Right lung (tissue), 5 donors: Measurements from ENCODE around the gene POU2F1. TPM values are rescaled to one million over a fixed set of nuclear protein-coding genes. Genes with fewer than 3 reads are reported as not detected.
"Not testable (repeated sequence)": the region's sequence is repeated elsewhere in the genome, so short reads cannot be mapped to it uniquely, and the experiment has no call there.

Experiments used
- DNase-seq, 2 donors: peaks; one replicate each; pipeline ENCODE4 v3.0.0-alpha.2; 2013
- polyA plus RNA-seq, 5 donors: library from polyadenylated mRNA; unstranded; fragments of 120-200 nt; gene quantifications; one replicate each; pipeline versions ENCODE4 v1.2.1 to v1.2.3, GENCODE V29; 2013; ENCODE audit warnings: inconsistent platforms in 1 of 5, low replicate concordance in 1 of 5; ENCODE audit not compliant: insufficient read length in 5 of 5, insufficient read depth in 1 of 5

Gene POU2F1
- polyA plus RNA-seq, 5 donors: 8.6 to 15.8 (median 13.6) TPM

GRCh38 chr1:167230437-167230836 is 9.8 kb downstream of the POU2F1 start:
- no peak for DNase-seq

GRCh38 chr1:167231873-167232450 is 11.3 kb downstream of the POU2F1 start:
- DNase-seq: no peak

- DNase-seq: no peak
Observed at GRCh38 chr1:167232801-167233200, 12.1 kb downstream of the POU2F1 start.

GRCh38 chr1:167233373-167233772 is 12.7 kb downstream of the POU2F1 start:
- no peak for DNase-seq

GRCh38 chr1:167237000-167237399 is 16.3 kb downstream of the POU2F1 start:
- no peak for DNase-seq

- DNase-seq: no peak
Observed at GRCh38 chr1:167238713-167239112, 18.0 kb downstream of the POU2F1 start.

GRCh38 chr1:167239257-167239656 is 18.6 kb downstream of the POU2F1 start:
- no peak for DNase-seq

- no peak for DNase-seq
Observed at GRCh38 chr1:167244244-167244643, 23.6 kb downstream of the POU2F1 start.

GRCh38 chr1:167245168-167245567 is 24.5 kb downstream of the POU2F1 start:
- DNase-seq: not testable (repeated sequence)

GRCh38 chr1:167246971-167247370 is 26.3 kb downstream of the POU2F1 start:
- no peak for DNase-seq

- DNase-seq: no peak
Observed at GRCh38 chr1:167247754-167248153, 27.1 kb downstream of the POU2F1 start.

GRCh38 chr1:167248707-167249642 is 28.3 kb downstream of the POU2F1 start:
- no peak for DNase-seq

GRCh38 chr1:167249702-167250101 is 29.0 kb downstream of the POU2F1 start:
- no peak for DNase-seq

GRCh38 chr1:167250482-167250881 is 29.8 kb downstream of the POU2F1 start:
- no peak for DNase-seq

- no peak for DNase-seq
Observed at GRCh38 chr1:167251472-167251871, 30.8 kb downstream of the POU2F1 start.

GRCh38 chr1:167252986-167253385 is 32.3 kb downstream of the POU2F1 start:
- DNase-seq: no peak

GRCh38 chr1:167258858-167259257 is 38.2 kb downstream of the POU2F1 start:
- DNase-seq: no peak

- DNase-seq: no peak
Observed at GRCh38 chr1:167262836-167263235, 42.1 kb downstream of the POU2F1 start.

GRCh38 chr1:167263344-167263743 is 42.7 kb downstream of the POU2F1 start:
- no peak for DNase-seq

- DNase-seq: no peak
Observed at GRCh38 chr1:167263819-167264464, 43.3 kb downstream of the POU2F1 start.

- DNase-seq: no peak
Observed at GRCh38 chr1:167266965-167267364, 46.3 kb downstream of the POU2F1 start.

- DNase-seq: no peak
Observed at GRCh38 chr1:167268347-167268787, 47.7 kb downstream of the POU2F1 start.
